ENCODE data around the gene SYNJ2BP. TPM values are rescaled to one million over a fixed set of nuclear protein-coding genes. Genes with fewer than 3 reads are reported as not detected.
A peak's percentile ranks its signal among the peaks of the same experiment; 100 is the strongest.

SYNJ2BP gene
- total RNA-seq, 4 donors from 2014 or later: 6.8 to 17.0 (median 10.2) TPM

- Histone ChIP-seq H3K36me3 (peaks cover 0 to 20% (median 0%) of the 10 kb centered on the region in 3 donors), H3K27me3 (no peaks in the 10 kb centered on the region), H3K9me3 (no peaks in the 10 kb centered on the region), H3K27ac (peak overlapping the region in 2 of 4 donors; percentile 28 to 43), H3K4me3 (no peak overlapping the region), H3K4me1 (peaks cover 0 to 22% (median 0%) of the 10 kb centered on the region in 3 donors)
- 80 to 86% methylated on average over 6 of the region's 6 CpGs for WGBS, 2 donors
- no peak for DNase-seq
- intact Hi-C loops (cut with DNase I): no loop called here
- TF ChIP-seq CTCF (IDR thresholded peaks at IDR 0.05): no peak
These were observed 25.1 kb downstream of the SYNJ2BP start for GRCh38 chr14:70391493-70392391.

GRCh38 chr14:70382536-70382935 lies 34.4 kb downstream of the SYNJ2BP start:
- Histone ChIP-seq H3K4me3 (no peak overlapping the region), H3K36me3 (peaks cover 0 to 58% (median 0%) of the 10 kb centered on the region in 3 donors), H3K9me3 (no peaks in the 10 kb centered on the region), H3K27me3 (no peaks in the 10 kb centered on the region), H3K27ac (no peak overlapping the region), H3K4me1 (no peaks in the 10 kb centered on the region)
- TF ChIP-seq CTCF (IDR thresholded peaks at IDR 0.05) (no peak), POLR2A (IDR thresholded peaks at IDR 0.05) (no peak)
- no peak for DNase-seq
- intact Hi-C loops (cut with DNase I): no loop called here
- 69 to 80% methylated on average over 2 of the region's 2 CpGs for WGBS, 2 donors

GRCh38 chr14:70380824-70381223 lies 36.1 kb downstream of the SYNJ2BP start:
- H3K27me3 ChIP-seq: no peaks in the 10 kb centered on the region
- DNase-seq: no peak
- intact Hi-C loops (cut with DNase I): no loop called here
- H3K27ac ChIP-seq: no peak overlapping the region
- no peaks in the 10 kb centered on the region for H3K4me1 ChIP-seq
- TF ChIP-seq CTCF (IDR thresholded peaks at IDR 0.05): no peak
- no peak for TF ChIP-seq POLR2A (IDR thresholded peaks at IDR 0.05)
- H3K4me3 ChIP-seq: no peak overlapping the region
- H3K36me3 ChIP-seq: peaks cover 0 to 65% (median 0%) of the 10 kb centered on the region in 3 donors
- no peaks in the 10 kb centered on the region for H3K9me3 ChIP-seq

- no peak overlapping the region for H3K27ac ChIP-seq
- TF ChIP-seq CTCF (IDR thresholded peaks at IDR 0.05) (no peak), POLR2A (IDR thresholded peaks at IDR 0.05) (no peak)
- WGBS, 2 donors: 94 to 100% methylated on average over 1 of the region's 1 CpG
- intact Hi-C loops (cut with DNase I): no loop called here
- no peaks in the 10 kb centered on the region for H3K27me3 ChIP-seq
- H3K4me3 ChIP-seq: no peak overlapping the region
- H3K4me1 ChIP-seq: no peaks in the 10 kb centered on the region
- no peak for DNase-seq
- peaks cover 0 to 72% (median 0%) of the 10 kb centered on the region in 3 donors for H3K36me3 ChIP-seq
- H3K9me3 ChIP-seq: no peaks in the 10 kb centered on the region
These were observed 38.2 kb downstream of the SYNJ2BP start for GRCh38 chr14:70378696-70379095.

Other genes starting within 250 kb of the SYNJ2BP start
- 1 to 10 TPM in 1 of 4 donors, under 1 TPM in 2, not detected in 1; 0.09 to 1.7 (median 0.23) TPM for gene SLC8A3, start 228.1 kb downstream of the SYNJ2BP start, total RNA-seq
- gene COX16, start 57.4 kb downstream of the SYNJ2BP start, total RNA-seq: 10 to 100 TPM; 19.3 to 33.0 (median 26.9) TPM
- gene ADAM21, start 35.1 kb upstream of the SYNJ2BP start, total RNA-seq: not detected
- 1 to 10 TPM in 2 of 4 donors, under 1 TPM in 2; 0.21 to 1.6 (median 0.82) TPM for gene ADAM20, start 117.9 kb upstream of the SYNJ2BP start, total RNA-seq
- gene MED6, start 183.6 kb upstream of the SYNJ2BP start, total RNA-seq: 10 to 100 TPM; 19.1 to 37.1 (median 30.2) TPM
- gene TTC9, start 224.8 kb upstream of the SYNJ2BP start, total RNA-seq: 10 to 100 TPM; 22.5 to 50.6 (median 32.5) TPM